Neural cell (in vitro differentiated cells): Measurements from ENCODE around the gene EML6.

Experiments used
- EP300 ChIP-seq: fragments of 450-650 bp; conservative IDR thresholded peaks from 2 replicates; pipeline ENCODE4 v1.6.1; 2014; ENCODE audit warnings: antibody characterized with exemption, mild to moderate bottlenecking, moderate library complexity; ENCODE audit not compliant: poor library complexity, severe bottlenecking
- TF ChIP-seq, protein P1 (sequence below): fragments of 450-650 bp; IDR thresholded peaks from 2 replicates; pipeline ENCODE4 v1.5.1; 2014; ENCODE audit warnings: antibody characterized with exemption, mild to moderate bottlenecking, moderate library complexity; ENCODE audit not compliant: poor library complexity, severe bottlenecking

GRCh38 chr2:54960164-54960563, 236.7 kb downstream of the EML6 start:
- TF ChIP-seq EP300: no peak
- TF ChIP-seq, protein P1, sequence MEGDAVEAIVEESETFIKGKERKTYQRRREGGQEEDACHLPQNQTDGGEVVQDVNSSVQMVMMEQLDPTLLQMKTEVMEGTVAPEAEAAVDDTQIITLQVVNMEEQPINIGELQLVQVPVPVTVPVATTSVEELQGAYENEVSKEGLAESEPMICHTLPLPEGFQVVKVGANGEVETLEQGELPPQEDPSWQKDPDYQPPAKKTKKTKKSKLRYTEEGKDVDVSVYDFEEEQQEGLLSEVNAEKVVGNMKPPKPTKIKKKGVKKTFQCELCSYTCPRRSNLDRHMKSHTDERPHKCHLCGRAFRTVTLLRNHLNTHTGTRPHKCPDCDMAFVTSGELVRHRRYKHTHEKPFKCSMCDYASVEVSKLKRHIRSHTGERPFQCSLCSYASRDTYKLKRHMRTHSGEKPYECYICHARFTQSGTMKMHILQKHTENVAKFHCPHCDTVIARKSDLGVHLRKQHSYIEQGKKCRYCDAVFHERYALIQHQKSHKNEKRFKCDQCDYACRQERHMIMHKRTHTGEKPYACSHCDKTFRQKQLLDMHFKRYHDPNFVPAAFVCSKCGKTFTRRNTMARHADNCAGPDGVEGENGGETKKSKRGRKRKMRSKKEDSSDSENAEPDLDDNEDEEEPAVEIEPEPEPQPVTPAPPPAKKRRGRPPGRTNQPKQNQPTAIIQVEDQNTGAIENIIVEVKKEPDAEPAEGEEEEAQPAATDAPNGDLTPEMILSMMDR: no peak
